ENCODE results near the gene SCAND1.

SCAND1 gene

GRCh38 chr20:35975576-35976373 lies 21.5 kb upstream of the SCAND1 start:
- no peak for TF ChIP-seq REST (IDR thresholded peaks at IDR 0.05; ENCODE audit: insufficient read depth in 1 of 2, low read depth in 2 of 2, low read length in 2 of 2)
- no peak for TF ChIP-seq FOXP2 (optimal IDR thresholded peaks at IDR 0.05; ENCODE audit: borderline replicate concordance, extremely low read depth, extremely low read length, insufficient read depth)
- no peak for TF ChIP-seq SIN3A (IDR thresholded peaks at IDR 0.05; ENCODE audit: borderline replicate concordance, insufficient read depth, low read length)
- TF ChIP-seq POLR2AphosphoS5 (IDR thresholded peaks at IDR 0.05; ENCODE audit: low read depth, low read length), result no peak
- no peak for TF ChIP-seq TAF1 (IDR thresholded peaks at IDR 0.05; ENCODE audit: borderline replicate concordance, insufficient read depth, low read length)

- TF ChIP-seq POLR2AphosphoS5 (IDR thresholded peaks at IDR 0.05; ENCODE audit: low read depth, low read length) (no peak), FOXP2 (optimal IDR thresholded peaks at IDR 0.05; ENCODE audit: borderline replicate concordance, extremely low read depth, extremely low read length, insufficient read depth) (no peak), TAF1 (IDR thresholded peaks at IDR 0.05; ENCODE audit: borderline replicate concordance, insufficient read depth, low read length) (no peak), SIN3A (IDR thresholded peaks at IDR 0.05; ENCODE audit: borderline replicate concordance, insufficient read depth, low read length) (no peak), REST (IDR thresholded peaks at IDR 0.05; ENCODE audit: insufficient read depth in 1 of 2, low read depth in 2 of 2, low read length in 2 of 2) (no peak)
These were observed 20.0 kb upstream of the SCAND1 start for GRCh38 chr20:35974256-35974655.

- TF ChIP-seq REST (IDR thresholded peaks at IDR 0.05; ENCODE audit: insufficient read depth in 1 of 2, low read depth in 2 of 2, low read length in 2 of 2), result no peak
- no peak for TF ChIP-seq SIN3A (IDR thresholded peaks at IDR 0.05; ENCODE audit: borderline replicate concordance, insufficient read depth, low read length)
- TF ChIP-seq POLR2AphosphoS5 (IDR thresholded peaks at IDR 0.05; ENCODE audit: low read depth, low read length), result no peak
- no peak for TF ChIP-seq TAF1 (IDR thresholded peaks at IDR 0.05; ENCODE audit: borderline replicate concordance, insufficient read depth, low read length)
- no peak for TF ChIP-seq FOXP2 (optimal IDR thresholded peaks at IDR 0.05; ENCODE audit: borderline replicate concordance, extremely low read depth, extremely low read length, insufficient read depth)
These were observed 18.2 kb upstream of the SCAND1 start for GRCh38 chr20:35972462-35972861.

GRCh38 chr20:35971981-35972380 lies 17.7 kb upstream of the SCAND1 start:
- no peak for TF ChIP-seq REST (IDR thresholded peaks at IDR 0.05; ENCODE audit: insufficient read depth in 1 of 2, low read depth in 2 of 2, low read length in 2 of 2)
- no peak for TF ChIP-seq TAF1 (IDR thresholded peaks at IDR 0.05; ENCODE audit: borderline replicate concordance, insufficient read depth, low read length)
- TF ChIP-seq POLR2AphosphoS5 (IDR thresholded peaks at IDR 0.05; ENCODE audit: low read depth, low read length), result no peak
- TF ChIP-seq SIN3A (IDR thresholded peaks at IDR 0.05; ENCODE audit: borderline replicate concordance, insufficient read depth, low read length), result no peak
- no peak for TF ChIP-seq FOXP2 (optimal IDR thresholded peaks at IDR 0.05; ENCODE audit: borderline replicate concordance, extremely low read depth, extremely low read length, insufficient read depth)
